Right atrium auricular region (tissue), 2 donors: ENCODE results near the gene TRIP10. TPM values are rescaled to one million over a fixed set of nuclear protein-coding genes. Genes with fewer than 3 reads are reported as not detected.
A peak's percentile ranks its signal among the peaks of the same experiment; 100 is the strongest.
"Not testable (repeated sequence)": the region's sequence is repeated elsewhere in the genome, so short reads cannot be mapped to it uniquely, and the experiment has no call there.

Experiments used
- DNase-seq: peaks from one replicate; pipeline ENCODE4 v3.0.0-alpha.2; 2019; ENCODE audit warnings: low spot score
- H3K27ac ChIP-seq, 2 donors: fragments of 200-600 bp; sonication (generic); 1 replicate in 1 of 2; 2 replicates in 1 of 2; pipeline ENCODE4 v1.5.1; 2016 to 2019
- H3K27me3 ChIP-seq, 2 donors: fragments of 200-600 bp; sonication (generic); one replicate each; pipeline versions ENCODE4 v1.5.1 to v1.6.0; 2017 to 2019
- H3K36me3 ChIP-seq: fragments of 200-600 bp; sonication (generic); one replicate; pipeline ENCODE4 v1.5.1; 2016
- H3K4me1 ChIP-seq, 2 donors: fragments of 200-600 bp; sonication (generic); one replicate each; pipeline versions ENCODE4 v1.5.1 to v1.6.0; 2017 to 2019
- H3K4me3 ChIP-seq, 2 donors: fragments of 200-600 bp; sonication (generic); 1 replicate in 1 of 2; 2 replicates in 1 of 2; pipeline ENCODE4 v1.5.1; 2017 to 2019; ENCODE audit warnings: mild to moderate bottlenecking in 1 of 2, moderate library complexity in 1 of 2
- H3K9me3 ChIP-seq, 2 donors: fragments of 200-600 bp; sonication (generic); one replicate each; pipeline ENCODE4 v1.5.1; 2019
- total RNA-seq, 2 donors: library from RNA; depleted of rRNA; stranded (reverse); fragments of >200 nt; gene quantifications; one replicate each; pipeline ENCODE4 v1.1.0, GENCODE V29; 2016
- TF ChIP-seq, protein P1 (sequence below), 2 donors: fragments of 200-600 bp; sonication (generic); IDR thresholded peaks; one replicate each; pipeline ENCODE4 v1.5.1; 2019; ENCODE audit warnings: antibody characterized with exemption in 2 of 2

The TRIP10 gene
- total RNA-seq, 2 donors from 2014 or later: 39.6 to 65.3 TPM

- H3K36me3 ChIP-seq: no peaks in the 10 kb centered on the region
- DNase-seq: no peak
- H3K4me3 ChIP-seq: peak overlapping the region; percentile 11 to 44
- no peaks in the 10 kb centered on the region for H3K9me3 ChIP-seq
- H3K27ac ChIP-seq: no peak overlapping the region
- H3K4me1 ChIP-seq: peaks cover 0 to under 1% of the 10 kb centered on the region in 2 donors
- TF ChIP-seq, protein P1, sequence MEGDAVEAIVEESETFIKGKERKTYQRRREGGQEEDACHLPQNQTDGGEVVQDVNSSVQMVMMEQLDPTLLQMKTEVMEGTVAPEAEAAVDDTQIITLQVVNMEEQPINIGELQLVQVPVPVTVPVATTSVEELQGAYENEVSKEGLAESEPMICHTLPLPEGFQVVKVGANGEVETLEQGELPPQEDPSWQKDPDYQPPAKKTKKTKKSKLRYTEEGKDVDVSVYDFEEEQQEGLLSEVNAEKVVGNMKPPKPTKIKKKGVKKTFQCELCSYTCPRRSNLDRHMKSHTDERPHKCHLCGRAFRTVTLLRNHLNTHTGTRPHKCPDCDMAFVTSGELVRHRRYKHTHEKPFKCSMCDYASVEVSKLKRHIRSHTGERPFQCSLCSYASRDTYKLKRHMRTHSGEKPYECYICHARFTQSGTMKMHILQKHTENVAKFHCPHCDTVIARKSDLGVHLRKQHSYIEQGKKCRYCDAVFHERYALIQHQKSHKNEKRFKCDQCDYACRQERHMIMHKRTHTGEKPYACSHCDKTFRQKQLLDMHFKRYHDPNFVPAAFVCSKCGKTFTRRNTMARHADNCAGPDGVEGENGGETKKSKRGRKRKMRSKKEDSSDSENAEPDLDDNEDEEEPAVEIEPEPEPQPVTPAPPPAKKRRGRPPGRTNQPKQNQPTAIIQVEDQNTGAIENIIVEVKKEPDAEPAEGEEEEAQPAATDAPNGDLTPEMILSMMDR (IDR thresholded peaks at IDR 0.05): no peak
- H3K27me3 ChIP-seq: peaks cover 0 to under 1% of the 10 kb centered on the region in 2 donors
Observed at GRCh38 chr19:6772866-6773322, 33.4 kb downstream of the TRIP10 start.

DNA sequence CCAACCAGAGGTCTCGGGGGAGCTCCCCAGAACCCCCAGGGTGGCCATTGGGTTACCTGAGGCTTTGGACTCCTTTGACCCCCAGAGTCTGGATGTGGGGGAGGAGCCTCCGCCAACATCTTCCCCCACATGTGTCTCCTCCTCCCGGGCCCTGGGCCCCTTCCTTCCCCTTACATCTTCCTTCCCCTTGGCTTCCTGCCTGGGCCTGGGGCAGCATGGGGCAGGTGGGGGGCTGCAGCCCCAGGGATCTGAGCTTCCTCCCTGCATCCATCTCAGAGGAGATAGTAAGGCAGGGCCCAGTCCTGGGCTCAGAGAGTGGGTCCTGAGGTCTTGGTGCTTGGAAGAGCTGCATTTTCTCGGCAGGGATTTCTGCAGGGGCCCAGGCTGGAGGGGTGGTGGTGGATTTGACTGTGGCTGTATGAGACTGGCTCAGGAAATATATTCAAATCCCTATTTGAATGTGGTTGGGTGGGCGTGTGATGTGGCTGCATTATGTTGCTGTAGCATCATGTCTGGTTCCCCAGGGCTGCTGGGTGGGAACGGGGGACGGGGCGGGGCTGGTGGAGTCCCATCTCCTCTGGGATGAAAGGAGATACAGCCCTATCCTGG, 33.9 kb downstream of the TRIP10 start:
- Histone ChIP-seq H3K27me3 (no peaks in the 10 kb centered on the region), H3K36me3 (no peaks in the 10 kb centered on the region), H3K4me3 (peak overlapping the region; percentile 11 to 44), H3K4me1 (no peaks in the 10 kb centered on the region), H3K9me3 (no peaks in the 10 kb centered on the region), H3K27ac (no peak overlapping the region)
- DNase-seq: no peak
- TF ChIP-seq, protein P1 (IDR thresholded peaks at IDR 0.05): no peak

DNA sequence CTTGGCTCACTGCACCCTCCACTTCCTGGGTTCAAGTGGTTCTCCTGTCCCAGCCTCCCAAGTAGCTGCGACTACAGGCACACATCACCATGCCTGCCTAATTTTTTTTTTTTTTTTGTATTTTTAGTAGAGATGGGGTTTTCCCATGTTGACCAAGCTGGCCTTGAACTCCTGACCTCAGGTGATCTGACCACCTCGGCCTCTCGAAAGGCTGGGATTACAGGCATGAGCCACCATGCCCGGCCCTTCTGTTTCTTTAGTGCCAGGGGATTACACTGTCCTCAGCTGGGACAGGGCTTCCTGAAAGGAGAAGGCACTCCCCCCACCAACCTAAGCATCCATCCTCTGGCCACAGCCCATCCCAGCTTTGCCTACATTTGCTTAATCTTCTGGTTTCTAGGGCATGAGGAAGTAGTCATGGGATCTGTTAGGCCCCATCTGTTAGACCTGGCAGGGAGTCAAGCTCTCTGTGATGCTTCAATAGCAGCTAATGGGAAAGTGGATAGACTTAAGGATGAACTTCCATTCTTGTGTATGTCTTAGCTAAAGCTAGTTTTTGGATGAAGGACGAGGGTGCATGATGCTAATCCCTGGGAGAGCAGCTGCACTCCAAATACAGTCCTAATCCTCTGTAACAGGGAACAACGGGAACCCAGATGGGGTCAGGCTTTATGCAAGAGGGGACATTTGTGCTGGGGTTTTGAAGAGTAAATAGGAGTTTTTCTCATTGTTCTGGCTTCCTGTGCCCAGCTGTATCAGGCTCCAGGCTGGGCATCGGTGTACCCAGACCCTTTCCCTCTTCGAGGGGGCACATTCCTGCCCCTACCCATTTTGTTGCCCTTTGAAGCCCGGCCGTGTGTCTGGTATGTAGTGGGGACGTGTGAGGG, 35.6 kb downstream of the TRIP10 start:
- H3K36me3 ChIP-seq: no peaks in the 10 kb centered on the region
- no peak for DNase-seq

GRCh38 chr19:6776045-6776444, 36.6 kb downstream of the TRIP10 start:
- not testable (repeated sequence) for H3K27ac ChIP-seq, DNase-seq, H3K9me3 ChIP-seq, H3K4me3 ChIP-seq, H3K27me3 ChIP-seq, H3K36me3 ChIP-seq, H3K4me1 ChIP-seq

More for the DNA sequence above, 35.6 kb downstream of the TRIP10 start:
- Histone ChIP-seq H3K4me3 (no peak overlapping the region), H3K4me1 (no peaks in the 10 kb centered on the region), H3K9me3 (no peaks in the 10 kb centered on the region), H3K27me3 (no peaks in the 10 kb centered on the region), H3K27ac (no peak overlapping the region)
- TF ChIP-seq, protein P1 (IDR thresholded peaks at IDR 0.05): no peak

DNA sequence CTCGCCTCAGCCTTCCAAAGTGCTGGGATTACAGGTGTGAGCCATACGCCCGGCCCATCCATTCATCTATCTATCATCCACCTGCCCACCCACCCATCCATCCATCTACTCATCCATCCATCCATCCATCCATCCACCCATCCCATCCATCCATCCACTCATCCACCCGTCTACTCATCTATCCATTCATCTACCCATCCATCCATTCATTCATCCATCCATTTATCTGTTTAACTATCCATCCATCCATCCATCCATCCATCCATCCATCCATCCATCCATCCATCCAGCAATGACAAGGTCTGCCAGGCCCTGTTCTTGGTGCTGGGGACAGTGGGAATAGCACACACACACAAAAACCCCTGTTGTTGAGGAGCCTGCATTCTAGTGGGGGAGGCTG, 37.5 kb downstream of the TRIP10 start:
- Histone ChIP-seq H3K27me3 (no peaks in the 10 kb centered on the region), H3K36me3 (no peaks in the 10 kb centered on the region), H3K4me3 (no peak overlapping the region), H3K4me1 (no peaks in the 10 kb centered on the region), H3K9me3 (no peaks in the 10 kb centered on the region), H3K27ac (no peak overlapping the region)
- DNase-seq: no peak
- TF ChIP-seq, protein P1 (IDR thresholded peaks at IDR 0.05): no peak

DNA sequence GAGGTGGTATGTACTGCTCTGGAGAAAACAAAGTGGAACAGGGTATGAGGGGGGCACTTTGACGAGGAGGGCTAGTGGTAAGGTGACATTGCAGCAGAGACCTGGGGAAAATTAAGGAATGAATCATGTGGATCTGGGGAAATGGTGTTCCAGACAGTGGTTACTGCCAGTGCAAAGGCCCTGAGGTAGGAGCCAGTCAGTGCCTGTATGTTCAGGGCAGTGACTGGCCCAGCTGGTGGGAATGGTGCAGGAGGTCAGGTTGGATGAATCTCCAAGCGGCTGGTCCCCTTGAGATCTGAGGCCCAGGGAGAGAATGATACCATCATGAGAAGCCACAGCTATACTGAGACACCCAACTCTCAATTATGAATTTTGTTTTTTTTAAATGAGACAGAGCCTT, 38.0 kb downstream of the TRIP10 start:
- H3K9me3 ChIP-seq: no peaks in the 10 kb centered on the region
- no peaks in the 10 kb centered on the region for H3K36me3 ChIP-seq
- no peak overlapping the region for H3K4me3 ChIP-seq
- no peaks in the 10 kb centered on the region for H3K27me3 ChIP-seq
- H3K4me1 ChIP-seq: no peaks in the 10 kb centered on the region
- H3K27ac ChIP-seq: no peak overlapping the region
- TF ChIP-seq, protein P1 (IDR thresholded peaks at IDR 0.05): no peak
- DNase-seq: no peak
